AML-193 (cell line): ENCODE data around the gene TEX101.

Experiments used
- DNase-seq, 2 experiments: peaks; one replicate each; lab custom pipeline; 2025; lab: John Stamatoyannopoulos, UW

The TEX101 gene

GRCh38 chr19:43447655-43448054, 33.0 kb downstream of the TEX101 start:
- DNase-seq, result no peak

DNA sequence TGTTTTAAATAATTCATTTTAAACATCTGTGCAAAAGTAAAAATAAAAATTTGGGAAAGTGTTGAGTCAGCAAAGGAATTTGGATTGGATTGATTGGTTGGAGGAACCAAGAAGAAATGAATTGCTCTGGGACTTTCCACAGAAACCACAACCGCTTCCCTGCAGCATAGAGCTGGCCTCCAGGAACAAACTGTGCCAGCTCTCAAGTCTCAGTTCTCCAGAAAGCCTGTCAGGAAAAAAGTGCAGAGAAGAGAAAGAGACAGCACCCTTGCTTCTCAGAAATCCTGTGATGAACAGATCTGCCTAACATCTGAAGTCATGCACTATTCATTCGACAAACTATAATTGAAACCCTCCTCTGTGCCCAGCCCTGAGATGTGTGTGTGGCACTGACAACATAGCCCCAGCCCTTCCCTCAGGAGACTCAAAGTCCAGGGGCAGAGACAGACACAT, 35.9 kb downstream of the TEX101 start:
- DNase-seq, result no peak

DNA sequence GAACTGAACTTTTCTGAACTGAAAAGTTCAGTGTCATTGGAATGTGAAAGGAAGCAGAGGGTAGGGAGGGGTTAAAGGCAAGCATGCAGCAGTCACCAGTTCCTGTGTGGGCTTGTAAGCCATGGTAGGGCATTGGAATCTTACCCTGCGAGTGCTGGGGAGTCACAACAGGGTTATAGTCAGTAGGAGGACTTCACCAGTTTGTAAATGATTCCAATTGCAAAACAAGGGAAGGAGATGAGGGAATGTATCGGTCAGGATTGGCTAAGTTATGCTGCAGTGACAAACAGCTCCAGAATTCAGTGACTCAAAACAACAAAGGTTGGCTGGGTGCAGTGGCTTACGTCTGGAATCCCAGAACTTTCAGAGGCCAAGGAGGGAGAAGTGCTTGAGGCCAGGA, 37.9 kb downstream of the TEX101 start:
- no peak for DNase-seq

- no peak for DNase-seq
Measured at GRCh38 chr19:43454031-43454430, 39.3 kb downstream of the TEX101 start.

- peak in 1 of 2 experiments; percentile 10 for DNase-seq
Measured at GRCh38 chr19:43455321-43456113, 40.8 kb downstream of the TEX101 start.

DNA sequence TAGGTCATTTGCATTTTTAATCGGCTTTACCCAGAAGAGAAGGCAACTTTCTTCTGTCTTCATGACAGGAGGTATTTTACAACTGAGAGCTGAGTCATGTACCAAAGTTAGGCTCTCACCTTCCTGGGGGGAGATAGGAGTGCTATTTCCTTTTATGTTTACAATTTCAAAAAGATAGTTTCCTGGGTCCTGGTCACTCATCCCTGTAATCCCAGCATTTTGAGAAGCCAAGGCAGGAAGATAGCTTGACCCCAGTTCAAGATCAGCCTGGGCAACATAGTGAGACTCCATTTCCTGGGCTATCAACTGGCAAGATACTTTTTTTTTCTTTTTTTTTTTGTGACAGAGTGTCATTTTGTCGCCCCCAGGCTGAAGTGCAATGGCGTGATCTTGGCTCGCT, 43.1 kb downstream of the TEX101 start:
- no peak for DNase-seq

DNA sequence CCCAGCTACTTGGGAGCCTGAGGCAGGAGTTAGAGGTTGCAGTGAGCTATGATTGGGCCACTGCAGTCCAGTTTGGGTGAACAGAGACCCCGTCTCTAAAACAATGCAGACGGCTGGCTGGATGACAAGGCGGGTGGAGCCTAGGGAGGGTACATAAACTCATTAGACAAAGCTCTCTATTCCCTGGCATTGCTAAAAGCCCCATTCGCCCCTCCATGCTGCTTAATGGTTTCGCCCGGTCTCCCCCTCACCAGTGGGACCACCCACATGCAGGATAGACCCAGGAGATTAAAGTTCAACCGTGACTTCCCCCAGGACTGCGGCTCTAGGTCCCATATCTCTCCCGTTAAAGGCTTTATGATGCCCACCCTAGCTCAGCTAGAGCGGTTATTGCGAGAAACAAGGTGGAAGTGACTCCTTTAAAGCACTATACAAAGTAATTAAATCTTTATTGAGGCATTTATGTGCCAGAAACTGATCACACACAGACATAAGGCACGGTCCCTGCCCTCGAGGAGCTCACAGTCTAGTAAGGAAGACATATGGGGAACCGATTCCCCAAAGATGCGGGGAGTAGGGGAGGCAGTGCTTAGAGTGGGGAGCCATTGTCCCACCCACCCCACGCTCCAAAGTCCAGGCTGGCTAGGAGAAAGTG, 45.8 kb downstream of the TEX101 start:
- no peak for DNase-seq

DNA sequence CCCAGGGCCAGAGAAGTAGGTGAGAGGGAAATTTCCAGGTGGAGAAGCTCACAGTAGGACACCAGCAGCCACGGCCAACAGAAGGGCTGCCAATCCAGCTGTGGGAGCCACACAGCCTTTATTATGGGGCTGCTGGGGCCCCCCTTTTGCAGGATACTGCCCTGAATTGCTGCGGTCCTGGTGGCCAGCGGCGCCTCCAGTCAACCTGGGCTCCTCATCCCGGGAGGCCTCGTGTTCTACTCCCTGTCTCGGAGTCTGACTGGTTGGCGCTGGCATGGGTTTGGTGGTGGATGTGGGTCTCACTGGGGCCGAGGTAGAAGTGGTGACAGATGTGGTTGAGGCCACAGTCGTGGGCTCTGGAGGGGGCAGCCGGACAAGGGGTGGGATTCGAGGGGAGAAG, 46.6 kb downstream of the TEX101 start:
- no peak for DNase-seq

GRCh38 chr19:43462383-43462782, 47.7 kb downstream of the TEX101 start:
- DNase-seq, result no peak

- DNase-seq, result no peak
Measured at GRCh38 chr19:43462785-43463380, 48.2 kb downstream of the TEX101 start.

- peak; percentile 86 to 87 for DNase-seq
Measured at GRCh38 chr19:43463381-43464133, 48.9 kb downstream of the TEX101 start.

DNA sequence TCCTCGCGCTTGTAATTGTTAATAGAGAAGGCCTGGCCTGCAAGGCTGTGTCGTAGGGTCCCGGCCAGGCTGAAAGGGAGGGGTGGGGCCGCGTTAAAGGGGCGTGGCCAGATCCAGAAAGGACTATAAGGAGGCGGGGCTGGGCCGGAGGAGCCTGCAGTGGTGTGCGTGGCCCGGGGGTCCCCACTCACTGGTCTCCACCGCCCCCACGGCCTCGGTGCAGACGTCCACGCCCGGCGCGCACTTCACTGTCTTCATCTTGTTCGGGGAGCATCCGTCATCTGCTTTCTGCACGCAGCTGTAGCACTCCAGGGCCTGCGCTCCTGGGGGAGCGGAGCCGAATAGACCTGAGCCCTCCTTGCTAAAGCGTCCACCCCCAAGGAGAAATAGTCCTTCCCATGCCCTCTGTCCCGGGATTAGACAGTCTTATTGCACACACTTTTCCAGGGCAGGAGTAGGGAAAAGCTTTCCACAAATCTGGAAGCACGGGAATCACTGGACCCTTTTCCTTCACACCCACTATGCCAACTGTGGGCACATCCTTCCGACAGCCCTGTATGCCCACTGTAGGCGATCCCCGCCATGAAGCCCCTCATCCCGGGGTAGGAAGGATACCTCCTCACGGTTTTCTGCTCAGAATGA, 49.6 kb downstream of the TEX101 start:
- DNase-seq, result no peak

DNA sequence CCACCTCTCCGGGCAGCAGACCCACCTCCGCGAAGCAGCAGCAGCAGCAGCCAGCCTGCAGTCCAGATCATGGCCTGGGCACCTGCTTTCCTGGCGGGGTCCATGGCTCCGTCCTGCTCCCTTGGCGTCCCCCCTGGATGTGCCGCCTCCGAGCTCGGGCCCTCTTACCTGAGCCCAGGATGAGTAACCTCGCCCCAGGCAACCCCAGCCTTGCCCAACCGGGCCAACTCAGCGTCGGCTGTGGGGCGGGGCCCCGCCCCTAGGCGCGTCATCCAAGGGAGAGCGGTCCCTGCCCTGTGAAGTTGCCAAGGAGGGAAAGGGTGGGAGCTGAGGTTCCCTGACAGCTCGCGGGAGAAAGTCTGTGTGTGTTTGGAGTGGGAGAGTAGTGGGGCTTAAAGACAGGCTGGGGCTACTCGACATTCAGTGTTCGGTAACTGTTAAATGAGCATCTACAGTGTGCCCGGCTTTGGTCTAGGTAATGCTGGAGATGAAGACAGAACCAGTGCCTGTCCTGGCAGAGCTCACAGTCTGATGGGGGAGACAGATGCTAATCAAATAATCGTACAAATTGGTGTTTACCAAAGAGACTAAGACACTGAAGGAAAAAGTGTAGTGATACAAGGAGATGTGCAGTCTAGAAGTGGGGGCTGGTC, 50.9 kb downstream of the TEX101 start, which contains the start of gene LYPD3:
Gene LYPD3, minus strand, starts transcription at position 141 of the 653 bp plus-strand sequence. Its CDS starts 37 bp downstream, at position 104.
- DNase-seq, result no peak

- DNase-seq, result no peak
Measured at GRCh38 chr19:43466793-43467192, 52.1 kb downstream of the TEX101 start.

GRCh38 chr19:43467276-43467675, 52.6 kb downstream of the TEX101 start:
- no peak for DNase-seq

GRCh38 chr19:43467730-43468129, 53.0 kb downstream of the TEX101 start:
- peak; percentile 30 to 43 for DNase-seq
